Tibial artery (tissue), 4 donors: Measurements from ENCODE around the gene APMAP.
A peak's percentile ranks its signal among the peaks of the same experiment; 100 is the strongest.

ENCODE experiments used
- DNase-seq, 2 donors: peaks; one replicate each; pipeline ENCODE4 v3.0.0-alpha.2; 2019
- H3K27ac ChIP-seq, 2 donors: fragments of 200-600 bp; sonication (generic) in 1 of 2; 1 replicate in 1 of 2; 2 replicates in 1 of 2; pipeline ENCODE4 v1.5.1; 2018 to 2019; ENCODE audit warnings: mild to moderate bottlenecking in 1 of 2
- H3K27me3 ChIP-seq, 2 donors: fragments of 200-600 bp; sonication (generic) in 1 of 2; one replicate each; pipeline versions ENCODE4 v1.5.1 to v1.6.0; 2016 to 2019
- H3K36me3 ChIP-seq, 3 donors: fragments of 200-600 bp; sonication (generic) in 2 of 3; one replicate each; pipeline ENCODE4 v1.5.1; 2016 to 2019; ENCODE audit warnings: mild to moderate bottlenecking in 2 of 3
- H3K4me1 ChIP-seq, 4 donors: fragments of 200-600 bp; sonication (generic) in 2 of 4; 1 replicate in 3 of 4; 2 replicates in 1 of 4; pipeline ENCODE4 v1.5.1; 2016 to 2019
- H3K4me3 ChIP-seq, 2 donors: fragments of 200-600 bp; sonication (generic) in 1 of 2; 1 replicate in 1 of 2; 2 replicates in 1 of 2; pipeline ENCODE4 v1.5.1; 2018 to 2019; ENCODE audit warnings: mild to moderate bottlenecking in 2 of 2
- H3K9me3 ChIP-seq, 3 donors: fragments of 200-600 bp; sonication (generic) in 1 of 3; one replicate each; pipeline ENCODE4 v1.5.1; 2016 to 2019
- intact Hi-C: fragments of 100-400 bp; cut with DNase I; formaldehyde crosslinking; loops from one replicate; pipeline ENCODE4 v1.15.0; 2023; ENCODE audit warnings: low total_unique reads
- TF ChIP-seq, protein P1 (sequence below), 2 experiments: fragments of 200-600 bp in 1 of 2; fragments of 450-650 bp in 1 of 2; IDR thresholded peaks; one replicate each; pipeline ENCODE4 v1.5.1; 2017 to 2019; ENCODE audit warnings: antibody characterized with exemption in 2 of 2, mild to moderate bottlenecking in 1 of 2, moderate library complexity in 1 of 2

APMAP gene

DNA sequence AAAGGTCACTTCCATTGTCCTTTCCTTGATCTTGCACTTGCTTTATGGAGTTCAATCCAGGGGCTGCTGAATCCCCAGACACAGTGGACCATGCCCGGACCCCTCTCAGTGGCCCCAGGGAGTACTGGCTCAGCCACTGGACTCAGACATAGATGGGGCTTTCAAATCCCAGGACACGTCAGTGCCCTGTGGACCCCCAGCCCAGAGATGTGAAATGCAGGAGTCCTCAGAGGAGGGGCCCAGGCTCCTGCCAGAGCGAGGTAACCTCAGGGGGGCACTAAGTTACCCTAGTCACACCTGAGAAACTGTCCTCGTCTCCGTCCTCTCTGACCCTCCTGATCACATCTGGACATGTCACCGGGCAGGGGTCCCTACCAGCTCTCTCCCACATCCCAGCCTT lies 18.7 kb upstream of the APMAP start:
- TF ChIP-seq, protein P1, sequence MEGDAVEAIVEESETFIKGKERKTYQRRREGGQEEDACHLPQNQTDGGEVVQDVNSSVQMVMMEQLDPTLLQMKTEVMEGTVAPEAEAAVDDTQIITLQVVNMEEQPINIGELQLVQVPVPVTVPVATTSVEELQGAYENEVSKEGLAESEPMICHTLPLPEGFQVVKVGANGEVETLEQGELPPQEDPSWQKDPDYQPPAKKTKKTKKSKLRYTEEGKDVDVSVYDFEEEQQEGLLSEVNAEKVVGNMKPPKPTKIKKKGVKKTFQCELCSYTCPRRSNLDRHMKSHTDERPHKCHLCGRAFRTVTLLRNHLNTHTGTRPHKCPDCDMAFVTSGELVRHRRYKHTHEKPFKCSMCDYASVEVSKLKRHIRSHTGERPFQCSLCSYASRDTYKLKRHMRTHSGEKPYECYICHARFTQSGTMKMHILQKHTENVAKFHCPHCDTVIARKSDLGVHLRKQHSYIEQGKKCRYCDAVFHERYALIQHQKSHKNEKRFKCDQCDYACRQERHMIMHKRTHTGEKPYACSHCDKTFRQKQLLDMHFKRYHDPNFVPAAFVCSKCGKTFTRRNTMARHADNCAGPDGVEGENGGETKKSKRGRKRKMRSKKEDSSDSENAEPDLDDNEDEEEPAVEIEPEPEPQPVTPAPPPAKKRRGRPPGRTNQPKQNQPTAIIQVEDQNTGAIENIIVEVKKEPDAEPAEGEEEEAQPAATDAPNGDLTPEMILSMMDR (IDR thresholded peaks at IDR 0.05), result no peak
- Histone ChIP-seq H3K36me3 (peaks cover 68 to 99% (median 88%) of the 10 kb centered on the region in 3 donors), H3K27me3 (no peaks in the 10 kb centered on the region), H3K4me1 (no peaks in the 10 kb centered on the region), H3K9me3 (no peaks in the 10 kb centered on the region), H3K4me3 (no peak overlapping the region), H3K27ac (no peak overlapping the region)
- DNase-seq, result peak; percentile 11 to 25
- intact Hi-C loops, result no loop called here

DNA sequence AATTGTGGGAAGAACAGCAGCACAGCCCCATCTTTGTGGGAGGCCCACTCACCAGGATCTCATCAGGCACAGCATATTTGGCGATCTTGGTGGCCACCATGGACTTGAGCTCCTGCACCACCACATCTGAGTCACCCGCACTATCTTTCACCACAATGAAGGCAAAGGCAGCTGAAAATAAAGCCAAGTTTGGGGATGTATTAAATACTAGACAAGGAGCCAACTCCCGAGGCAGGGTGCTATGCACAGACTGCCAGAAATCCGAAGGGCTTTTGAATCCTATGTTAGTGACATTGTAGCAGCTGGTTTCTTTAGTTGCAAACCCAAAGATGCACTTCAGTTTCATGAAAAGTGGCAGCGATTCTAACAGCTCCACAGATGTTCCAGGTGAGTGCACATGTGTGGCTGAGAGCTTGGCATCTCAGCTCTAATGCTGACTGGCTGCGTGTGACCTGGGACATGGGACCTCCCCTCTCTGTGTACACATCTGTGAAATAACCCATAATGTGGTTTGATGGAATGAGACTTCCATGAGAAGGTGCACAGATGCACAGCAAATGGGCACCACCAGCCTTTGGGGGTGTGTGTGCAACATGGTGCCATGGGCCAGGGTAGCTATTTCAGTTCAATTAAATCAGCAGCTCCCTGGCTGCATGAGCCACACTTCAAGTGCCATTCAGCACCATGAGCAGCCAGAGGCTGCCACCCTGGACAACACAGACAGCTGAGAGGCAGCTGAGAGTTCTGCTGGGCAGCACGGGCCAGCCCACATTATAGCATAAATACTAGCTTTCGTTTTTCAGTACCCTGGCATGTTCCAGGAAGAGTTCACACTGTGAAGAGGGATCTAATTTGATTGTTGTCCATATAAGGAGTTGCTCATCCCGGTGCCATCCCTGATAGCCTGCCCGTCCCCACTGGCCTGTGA lies 16.9 kb upstream of the APMAP start:
- TF ChIP-seq, protein P1 (IDR thresholded peaks at IDR 0.05), result no peak
- peaks cover 79 to 93% (median 89%) of the 10 kb centered on the region in 3 donors for H3K36me3 ChIP-seq

GRCh38 chr20:25008388-25009217 lies 16.1 kb upstream of the APMAP start:
- Histone ChIP-seq H3K27me3 (no peaks in the 10 kb centered on the region), H3K4me1 (no peaks in the 10 kb centered on the region), H3K4me3 (no peak overlapping the region), H3K9me3 (no peaks in the 10 kb centered on the region), H3K27ac (no peak overlapping the region), H3K36me3 (peaks cover 77 to 86% (median 80%) of the 10 kb centered on the region in 3 donors)
- DNase-seq, result peak; percentile 7 to 54
- intact Hi-C loops, result no loop called here
- TF ChIP-seq, protein P1 (IDR thresholded peaks at IDR 0.05), result no peak

More for the DNA sequence above, 16.9 kb upstream of the APMAP start:
- Histone ChIP-seq H3K27ac (no peak overlapping the region), H3K4me1 (no peaks in the 10 kb centered on the region), H3K9me3 (no peaks in the 10 kb centered on the region), H3K27me3 (no peaks in the 10 kb centered on the region), H3K4me3 (no peak overlapping the region)
- DNase-seq, result peak; percentile 9 to 56
- intact Hi-C loops, result no loop called here

DNA sequence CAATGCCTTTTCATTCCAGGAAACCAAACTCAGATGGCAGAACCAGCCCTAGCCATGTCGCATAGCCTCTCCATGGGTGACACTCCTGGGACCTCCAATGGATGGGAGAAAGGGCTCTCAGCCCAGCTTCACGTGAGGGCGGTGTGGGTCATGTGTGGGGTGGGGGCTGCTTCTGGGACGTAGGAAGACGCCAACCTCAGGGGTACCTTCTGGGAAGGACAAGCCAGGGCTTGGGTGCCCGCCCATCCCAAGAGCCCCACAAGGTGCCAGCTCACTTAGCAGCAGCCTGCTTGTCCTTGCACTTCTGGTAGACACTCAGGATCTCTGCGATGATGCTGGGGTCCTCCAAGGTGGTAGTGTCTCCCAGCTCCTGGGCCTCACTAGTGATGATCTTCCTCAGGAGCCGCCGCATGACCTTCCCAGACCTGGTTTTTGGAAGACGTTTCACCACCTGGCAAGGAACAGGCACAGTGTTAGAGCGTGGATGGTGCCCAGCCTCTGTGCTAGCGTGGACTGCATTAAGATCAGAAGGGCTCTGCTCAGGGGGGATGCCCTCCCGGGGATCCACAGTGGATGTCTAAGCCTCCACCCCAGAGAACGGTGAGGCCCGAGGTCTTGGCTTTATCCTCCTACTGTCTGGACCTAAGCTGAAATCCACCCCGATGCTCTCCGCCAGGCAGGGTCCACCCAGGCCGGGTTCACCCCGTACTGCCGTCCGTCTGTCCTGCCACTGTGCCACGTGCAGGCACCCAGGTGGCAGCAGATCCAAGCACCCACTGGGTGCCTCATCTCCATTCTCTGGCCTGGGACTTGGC lies 15.1 kb upstream of the APMAP start:
- H3K36me3 ChIP-seq, result peaks cover 68 to 77% (median 71%) of the 10 kb centered on the region in 3 donors
- intact Hi-C loops, result no loop called here
- H3K4me1 ChIP-seq, result no peaks in the 10 kb centered on the region
- H3K9me3 ChIP-seq, result no peaks in the 10 kb centered on the region
- TF ChIP-seq, protein P1 (IDR thresholded peaks at IDR 0.05), result no peak
- H3K27ac ChIP-seq, result no peak overlapping the region
- no peak overlapping the region for H3K4me3 ChIP-seq
- H3K27me3 ChIP-seq, result no peaks in the 10 kb centered on the region
- peak; percentile 10 to 54 for DNase-seq
